ENCODE results near the gene RGS13.

The RGS13 gene, protein sequence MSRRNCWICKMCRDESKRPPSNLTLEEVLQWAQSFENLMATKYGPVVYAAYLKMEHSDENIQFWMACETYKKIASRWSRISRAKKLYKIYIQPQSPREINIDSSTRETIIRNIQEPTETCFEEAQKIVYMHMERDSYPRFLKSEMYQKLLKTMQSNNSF

DNA sequence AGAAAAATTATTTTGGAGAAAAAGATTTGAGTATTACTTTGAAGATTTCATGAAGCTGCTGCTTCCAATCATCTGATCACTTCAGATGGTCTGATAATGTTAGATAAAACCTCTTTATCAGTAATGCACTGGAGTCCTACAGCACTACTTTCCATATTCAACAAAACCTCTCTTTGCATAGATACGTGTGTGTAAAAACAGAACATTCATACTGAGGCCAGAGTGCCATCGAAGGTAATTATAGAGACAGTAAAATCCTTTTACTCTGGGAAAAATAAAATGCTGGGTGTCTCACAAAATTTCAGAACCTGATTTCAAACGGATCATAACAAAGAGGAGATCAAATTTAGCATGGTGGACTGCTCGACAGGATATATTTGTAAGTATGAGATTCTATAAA is at the start of gene RGS13:
Gene RGS13, plus strand, starts transcription at position 209 of the 400 bp plus-strand sequence. CDS start 8,188 bp downstream, outside the sequence.
- no peak within 1 kb of the TSS for H3K4me3 Mint-ChIP-seq
- H3K36me3 Mint-ChIP-seq (ENCODE audit: insufficient read depth) = no peaks in the 10 kb centered on the region
- no peak within 1 kb of the TSS for H3K27ac Mint-ChIP-seq (ENCODE audit: low read depth)
- H3K9me3 Mint-ChIP-seq = no peaks in the 10 kb centered on the region
- no peaks in the 10 kb centered on the region for H3K4me1 Mint-ChIP-seq
- no peaks in the 10 kb centered on the region for H3K27me3 Mint-ChIP-seq
- ATAC-seq (replicated peaks; ENCODE audit: extremely low read depth, poor library complexity, severe bottlenecking) (no peak), DNase-seq (ENCODE audit: low spot score in 2 of 2) (no peak)

DNA sequence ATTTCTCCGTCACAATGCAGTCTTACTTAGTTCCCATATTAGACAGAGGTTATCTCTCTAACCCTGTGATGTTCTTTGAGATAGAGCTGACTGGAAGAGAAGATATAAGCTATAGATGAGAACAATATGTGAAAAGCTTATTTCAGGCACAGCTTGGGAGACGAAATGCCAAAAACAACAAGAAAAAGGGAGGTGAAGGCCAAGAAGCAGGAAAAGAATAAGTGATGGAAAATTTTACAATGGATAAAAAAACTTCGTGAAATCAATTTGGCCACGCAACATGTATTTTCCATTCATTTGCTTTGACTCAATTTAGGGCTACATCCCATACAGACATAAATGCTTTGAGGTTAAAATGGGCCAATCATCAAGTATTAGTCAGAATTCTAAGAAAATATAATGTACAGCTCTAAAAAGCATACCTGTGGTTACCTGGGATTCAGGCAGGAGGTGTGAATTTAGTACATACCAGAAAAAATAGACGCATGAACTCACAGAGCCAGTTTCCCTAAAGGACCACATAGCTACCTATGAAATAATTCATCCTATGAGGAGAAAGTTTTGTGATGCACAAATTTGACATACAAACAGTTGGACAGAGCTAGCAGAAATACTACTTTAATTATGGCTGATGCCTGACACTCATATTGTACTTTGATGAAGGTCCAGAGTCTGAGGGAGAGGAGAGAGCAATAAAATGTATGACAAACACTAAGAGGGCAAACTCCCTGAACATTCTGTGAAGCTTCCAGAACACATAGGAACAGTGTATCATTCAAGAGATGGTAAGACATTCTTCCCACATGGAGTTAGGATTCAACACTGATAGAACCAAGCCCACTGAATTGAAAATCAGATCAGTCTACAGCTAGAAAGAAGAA is 48.3 kb upstream of the RGS13 start:
- H3K4me3 Mint-ChIP-seq = no peak overlapping the region
- H3K9me3 Mint-ChIP-seq = no peaks in the 10 kb centered on the region
- H3K27ac Mint-ChIP-seq (ENCODE audit: low read depth) = no peak overlapping the region
- peaks cover 7% of the 10 kb centered on the region for H3K4me1 Mint-ChIP-seq
- ATAC-seq (replicated peaks; ENCODE audit: extremely low read depth, poor library complexity, severe bottlenecking) (no peak), DNase-seq (ENCODE audit: low spot score in 2 of 2) (no peak)
- no peaks in the 10 kb centered on the region for H3K27me3 Mint-ChIP-seq
- no peaks in the 10 kb centered on the region for H3K36me3 Mint-ChIP-seq (ENCODE audit: insufficient read depth)

DNA sequence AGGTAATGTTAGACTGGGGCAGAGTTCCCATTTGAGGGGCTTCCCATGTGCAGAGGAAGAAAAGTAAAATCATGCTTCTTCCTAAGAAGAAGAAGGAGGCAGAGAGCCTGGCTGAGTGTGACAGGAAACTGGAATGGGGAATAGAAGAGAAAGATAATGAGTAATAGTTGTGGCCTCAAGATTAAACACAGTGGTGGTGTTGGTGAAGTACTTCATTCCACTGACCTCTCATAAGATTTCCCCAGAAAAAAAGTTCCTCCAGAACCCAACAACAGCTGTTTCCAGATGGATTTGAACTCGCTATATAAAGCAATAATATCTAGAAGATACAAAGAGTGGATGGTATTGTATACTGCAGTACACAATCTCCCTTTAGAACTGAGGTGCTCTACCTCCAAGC is 47.4 kb upstream of the RGS13 start:
- no peaks in the 10 kb centered on the region for H3K36me3 Mint-ChIP-seq (ENCODE audit: insufficient read depth)
- H3K9me3 Mint-ChIP-seq = no peaks in the 10 kb centered on the region
- H3K27me3 Mint-ChIP-seq = no peaks in the 10 kb centered on the region
- DNase-seq (ENCODE audit: low spot score in 2 of 2) (no peak), ATAC-seq (replicated peaks; ENCODE audit: extremely low read depth, poor library complexity, severe bottlenecking) (no peak)
- H3K4me3 Mint-ChIP-seq = no peak overlapping the region
- H3K4me1 Mint-ChIP-seq = peaks cover 7% of the 10 kb centered on the region
- no peak overlapping the region for H3K27ac Mint-ChIP-seq (ENCODE audit: low read depth)

DNA sequence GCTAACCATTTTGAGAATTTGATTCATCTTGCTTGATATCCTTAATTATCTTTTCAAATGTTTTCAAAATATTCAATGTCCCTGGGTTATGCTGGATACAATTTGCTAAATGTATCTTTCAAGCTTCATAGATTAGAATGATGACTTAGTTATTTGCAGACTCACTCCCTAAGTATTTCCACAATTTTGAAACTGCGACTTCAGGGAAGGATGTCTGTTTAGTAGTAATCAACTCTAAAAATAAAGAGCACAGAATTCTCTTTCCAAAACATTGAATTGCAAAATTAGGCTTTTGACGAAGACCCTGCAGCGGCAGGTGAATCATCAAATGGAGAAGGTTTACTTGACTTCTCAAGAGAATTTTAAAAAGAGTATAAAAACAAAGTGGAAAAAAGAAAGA is 46.1 kb upstream of the RGS13 start:
- Mint-ChIP-seq H3K4me1 (peaks cover under 1% of the 10 kb centered on the region), H3K9me3 (no peaks in the 10 kb centered on the region), H3K27me3 (no peaks in the 10 kb centered on the region), H3K4me3 (no peak overlapping the region), H3K36me3 (ENCODE audit: insufficient read depth) (no peaks in the 10 kb centered on the region), H3K27ac (ENCODE audit: low read depth) (peak overlapping the region; percentile 7)
- no peak for DNase-seq (ENCODE audit: low spot score in 2 of 2)
- ATAC-seq (replicated peaks; ENCODE audit: extremely low read depth, poor library complexity, severe bottlenecking) = no peak

DNA sequence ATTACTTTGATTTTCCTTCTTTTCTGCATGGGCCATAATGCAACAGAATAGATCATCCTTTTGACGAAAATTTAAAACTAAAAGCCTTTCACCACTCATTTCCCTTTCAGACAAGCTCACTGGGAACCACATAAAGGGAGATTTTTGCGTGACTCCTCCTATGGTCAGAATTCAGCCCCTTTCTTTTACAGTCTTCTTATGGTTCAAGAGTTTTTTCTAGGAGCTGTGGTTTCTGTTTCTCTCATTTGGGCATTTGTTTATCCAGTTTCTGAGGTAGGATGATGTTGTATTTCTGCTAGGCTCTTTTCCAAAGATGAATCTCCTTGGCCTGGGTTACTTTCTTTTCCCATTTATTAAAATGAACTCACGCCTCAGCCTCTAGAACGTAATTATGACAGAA is 43.4 kb upstream of the RGS13 start:
- H3K27me3 Mint-ChIP-seq = no peaks in the 10 kb centered on the region
- no peak overlapping the region for H3K4me3 Mint-ChIP-seq
- H3K9me3 Mint-ChIP-seq = no peaks in the 10 kb centered on the region
- DNase-seq (ENCODE audit: low spot score in 2 of 2) = no peak
- H3K27ac Mint-ChIP-seq (ENCODE audit: low read depth) = no peak overlapping the region
- no peaks in the 10 kb centered on the region for H3K4me1 Mint-ChIP-seq
- no peaks in the 10 kb centered on the region for H3K36me3 Mint-ChIP-seq (ENCODE audit: insufficient read depth)
- ATAC-seq (replicated peaks; ENCODE audit: extremely low read depth, poor library complexity, severe bottlenecking) = no peak

DNA sequence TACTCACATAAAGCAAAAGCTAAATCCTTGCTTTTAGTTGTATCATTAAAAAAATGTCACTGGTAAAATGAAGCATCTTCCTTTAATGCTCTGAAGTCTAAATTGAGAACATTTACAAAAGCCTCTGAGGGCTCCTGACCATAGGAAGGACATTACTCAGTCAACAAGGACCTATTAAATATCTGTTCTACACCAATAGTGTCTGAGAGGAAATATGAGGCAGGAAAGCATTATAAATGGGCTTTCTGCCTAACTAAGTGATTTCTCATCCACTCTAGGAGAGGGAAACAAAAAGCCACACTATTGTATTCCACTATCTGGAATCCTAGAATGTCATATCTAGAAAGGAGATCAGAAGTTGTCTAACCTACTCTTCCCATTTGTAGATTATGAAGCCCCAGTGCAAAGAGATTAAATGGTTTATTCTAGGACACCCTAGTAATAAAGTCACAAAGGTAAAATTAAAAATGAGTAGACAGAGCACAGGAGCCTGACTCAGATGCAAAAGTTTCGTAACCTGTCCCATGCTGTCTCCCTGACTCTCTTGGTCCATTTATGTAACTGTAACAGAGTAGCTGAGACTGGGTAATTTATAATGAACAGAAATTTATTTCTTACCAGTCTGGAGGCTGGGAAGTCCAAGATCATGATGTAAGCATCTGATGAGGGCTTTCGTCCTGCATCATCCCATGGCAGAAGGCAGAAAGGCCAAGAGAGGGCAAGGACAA is 42.8 kb upstream of the RGS13 start:
- DNase-seq (ENCODE audit: low spot score in 2 of 2) (no peak), ATAC-seq (replicated peaks; ENCODE audit: extremely low read depth, poor library complexity, severe bottlenecking) (no peak)
- Mint-ChIP-seq H3K36me3 (ENCODE audit: insufficient read depth) (no peaks in the 10 kb centered on the region), H3K9me3 (no peaks in the 10 kb centered on the region), H3K27ac (ENCODE audit: low read depth) (no peak overlapping the region), H3K4me3 (no peak overlapping the region), H3K4me1 (no peaks in the 10 kb centered on the region), H3K27me3 (no peaks in the 10 kb centered on the region)

DNA sequence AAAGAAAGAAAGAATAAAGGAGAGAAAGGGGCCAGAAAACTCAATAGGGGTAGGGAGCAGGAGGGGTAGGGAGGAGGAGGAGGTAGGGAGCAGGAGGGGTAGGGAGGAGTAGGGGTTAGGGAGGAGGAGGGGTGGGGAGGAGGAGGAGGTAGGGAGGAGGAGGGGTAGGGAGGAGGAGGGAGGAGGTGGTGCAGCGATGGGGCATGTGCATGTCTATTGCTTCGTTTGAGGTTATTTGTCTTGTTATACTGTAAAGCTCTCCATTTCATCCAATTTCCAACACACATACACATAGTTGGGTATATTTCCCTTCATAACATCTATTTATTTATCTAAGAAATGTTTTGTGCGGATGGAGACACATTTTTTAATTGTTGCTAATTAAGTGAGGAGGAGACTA is 40.6 kb upstream of the RGS13 start:
- no peaks in the 10 kb centered on the region for H3K4me1 Mint-ChIP-seq
- no peak overlapping the region for H3K27ac Mint-ChIP-seq (ENCODE audit: low read depth)
- H3K4me3 Mint-ChIP-seq = no peak overlapping the region
- DNase-seq (ENCODE audit: low spot score in 2 of 2) = no peak
- H3K27me3 Mint-ChIP-seq = no peaks in the 10 kb centered on the region
- ATAC-seq (replicated peaks; ENCODE audit: extremely low read depth, poor library complexity, severe bottlenecking) = no peak
- H3K9me3 Mint-ChIP-seq = no peaks in the 10 kb centered on the region
- H3K36me3 Mint-ChIP-seq (ENCODE audit: insufficient read depth) = no peaks in the 10 kb centered on the region

DNA sequence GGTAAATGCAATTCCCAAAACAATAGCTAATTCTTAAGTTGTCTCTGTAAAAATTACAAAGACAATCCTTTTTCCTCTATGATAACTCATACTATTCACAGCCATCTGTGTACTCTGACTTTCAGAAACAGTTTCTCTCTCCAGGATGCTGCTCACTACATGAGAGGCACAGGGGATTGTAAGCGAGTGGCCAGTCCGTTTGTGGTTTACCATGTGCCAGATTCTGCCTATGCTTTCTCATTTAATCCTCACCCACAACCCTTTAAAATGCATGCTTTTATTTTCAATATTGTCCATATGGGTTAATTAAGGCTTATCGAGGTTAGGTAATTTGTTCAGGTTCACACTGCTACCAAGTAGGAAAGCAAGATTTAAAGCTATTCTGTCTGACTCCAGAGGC is 37.4 kb upstream of the RGS13 start:
- Mint-ChIP-seq H3K4me1 (peaks cover 24% of the 10 kb centered on the region), H3K9me3 (no peaks in the 10 kb centered on the region), H3K27me3 (no peaks in the 10 kb centered on the region), H3K36me3 (ENCODE audit: insufficient read depth) (no peaks in the 10 kb centered on the region), H3K27ac (ENCODE audit: low read depth) (no peak overlapping the region), H3K4me3 (no peak overlapping the region)
- ATAC-seq (replicated peaks; ENCODE audit: extremely low read depth, poor library complexity, severe bottlenecking) (no peak), DNase-seq (ENCODE audit: low spot score in 2 of 2) (no peak)

DNA sequence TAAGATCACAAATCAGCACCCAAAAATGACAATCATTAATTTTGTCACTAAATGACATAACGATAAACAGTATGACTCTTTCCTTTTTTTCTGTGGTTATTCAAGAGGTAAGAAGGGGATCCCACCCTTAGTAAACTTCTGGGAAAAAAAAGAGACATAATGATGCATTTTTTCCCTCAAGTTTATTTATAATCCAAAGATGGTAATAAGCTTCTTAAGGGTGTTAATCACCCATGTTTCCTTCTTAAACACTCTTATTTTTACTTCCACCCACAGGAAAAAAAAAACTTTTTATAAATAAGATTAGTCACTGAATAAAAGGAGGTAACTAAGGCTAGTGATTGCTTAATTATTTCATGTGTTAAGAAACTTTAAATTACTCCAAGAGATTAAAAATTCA is 35.7 kb upstream of the RGS13 start:
- Mint-ChIP-seq H3K4me3 (no peak overlapping the region), H3K27ac (ENCODE audit: low read depth) (no peak overlapping the region), H3K9me3 (no peaks in the 10 kb centered on the region), H3K27me3 (no peaks in the 10 kb centered on the region), H3K4me1 (peaks cover 24% of the 10 kb centered on the region), H3K36me3 (ENCODE audit: insufficient read depth) (no peaks in the 10 kb centered on the region)
- no peak for DNase-seq (ENCODE audit: low spot score in 2 of 2)
- ATAC-seq (replicated peaks; ENCODE audit: extremely low read depth, poor library complexity, severe bottlenecking) = no peak

DNA sequence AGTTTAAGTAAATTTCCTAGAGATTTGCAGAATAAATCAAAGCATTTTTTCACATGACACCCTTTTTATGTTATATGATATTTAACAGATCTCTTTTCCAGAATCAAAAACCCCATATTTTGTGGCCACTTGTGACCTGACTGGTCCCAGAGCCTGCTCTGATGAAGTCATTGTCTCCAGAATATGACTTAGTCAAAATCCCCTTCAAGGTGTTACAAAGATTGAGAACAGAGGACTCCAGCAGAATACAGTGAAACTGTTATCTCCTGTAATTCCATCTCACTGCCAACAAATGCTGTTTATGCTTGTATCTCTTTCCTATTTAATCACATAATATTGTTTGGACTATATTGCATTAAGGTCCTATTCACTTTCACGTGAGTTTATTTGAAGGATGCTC is 34.8 kb upstream of the RGS13 start:
- DNase-seq (ENCODE audit: low spot score in 2 of 2) = no peak
- peaks cover 29% of the 10 kb centered on the region for H3K4me1 Mint-ChIP-seq
- ATAC-seq (replicated peaks; ENCODE audit: extremely low read depth, poor library complexity, severe bottlenecking) = no peak
- H3K9me3 Mint-ChIP-seq = no peaks in the 10 kb centered on the region
- H3K27me3 Mint-ChIP-seq = no peaks in the 10 kb centered on the region
- H3K4me3 Mint-ChIP-seq = no peak overlapping the region
- H3K27ac Mint-ChIP-seq (ENCODE audit: low read depth) = no peak overlapping the region
- H3K36me3 Mint-ChIP-seq (ENCODE audit: insufficient read depth) = no peaks in the 10 kb centered on the region

DNA sequence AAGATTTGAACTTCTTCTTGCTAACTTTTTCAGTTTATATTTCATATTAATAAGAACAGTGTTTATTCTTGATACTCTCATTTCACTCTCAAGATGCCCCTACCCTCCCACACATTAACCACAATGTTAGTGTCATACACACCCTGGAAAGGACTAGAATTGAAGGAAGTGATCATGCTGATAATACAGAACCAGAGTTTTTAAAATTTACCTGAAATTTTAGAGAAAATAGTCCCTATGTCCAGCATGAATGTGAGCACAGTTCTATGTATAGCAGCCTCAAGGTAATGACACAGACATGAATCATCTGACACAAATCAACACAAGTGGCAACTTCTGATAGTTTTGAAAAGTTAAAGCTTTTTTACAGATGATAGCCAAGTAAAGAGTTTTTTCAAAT is 34.4 kb upstream of the RGS13 start:
- Mint-ChIP-seq H3K27me3 (no peaks in the 10 kb centered on the region), H3K9me3 (no peaks in the 10 kb centered on the region), H3K27ac (ENCODE audit: low read depth) (no peak overlapping the region), H3K4me1 (peaks cover 29% of the 10 kb centered on the region), H3K36me3 (ENCODE audit: insufficient read depth) (no peaks in the 10 kb centered on the region), H3K4me3 (no peak overlapping the region)
- ATAC-seq (replicated peaks; ENCODE audit: extremely low read depth, poor library complexity, severe bottlenecking) = no peak
- DNase-seq (ENCODE audit: low spot score in 2 of 2) = no peak

DNA sequence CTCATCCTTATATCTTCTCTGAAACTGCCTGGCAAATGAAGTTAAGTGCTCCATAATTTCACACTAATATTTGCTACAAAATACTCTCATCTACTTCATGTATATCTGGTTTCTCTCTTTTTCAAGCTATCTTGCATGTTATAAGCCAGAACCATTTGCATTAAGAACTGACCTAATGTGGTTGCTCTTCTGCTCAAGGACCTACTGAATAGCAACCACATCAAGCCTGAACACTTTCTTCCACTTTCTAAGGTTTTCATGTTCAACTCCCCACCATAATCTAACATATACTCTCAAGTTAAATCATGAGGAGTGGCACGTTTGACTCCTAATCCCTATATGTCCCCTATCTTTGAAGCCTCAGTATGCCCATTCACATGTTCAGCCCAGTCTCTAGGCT is 33.2 kb upstream of the RGS13 start:
- H3K27ac Mint-ChIP-seq (ENCODE audit: low read depth) = no peak overlapping the region
- H3K4me3 Mint-ChIP-seq = no peak overlapping the region
- no peak for DNase-seq (ENCODE audit: low spot score in 2 of 2)
- ATAC-seq (replicated peaks; ENCODE audit: extremely low read depth, poor library complexity, severe bottlenecking) = no peak
- no peaks in the 10 kb centered on the region for H3K27me3 Mint-ChIP-seq
- no peaks in the 10 kb centered on the region for H3K9me3 Mint-ChIP-seq
- H3K4me1 Mint-ChIP-seq = peaks cover 29% of the 10 kb centered on the region
- H3K36me3 Mint-ChIP-seq (ENCODE audit: insufficient read depth) = no peaks in the 10 kb centered on the region
